MCF 10A (cell line): Measurements from ENCODE around the gene EMID1. TPM values are rescaled to one million over a fixed set of nuclear protein-coding genes. Genes with fewer than 3 reads are reported as not detected.

Experiments used
- BruUV-seq: library from RNA; stranded (reverse); fragments of 400-500 nt; replicated peaks from 2 replicates; lab custom pipeline; 2021; lab: Mats Ljungman, UMichigan
- CTCF ChIA-PET: fragments of 300-600 bp; sonication (Branson Sonifier 250); formaldehyde crosslinking; extraction: SDS; loops from one replicate; lab custom pipeline; 2021; ENCODE audit warnings: antibody characterized with exemption, inconsistent platforms; lab: Yijun Ruan, JAX
- POLR2A ChIA-PET: fragments of 300-600, 350-650 bp; sonication (Branson Sonifier 250); formaldehyde crosslinking; extraction: SDS; loops from one replicate; lab custom pipeline; 2020; ENCODE audit warnings: antibody characterized with exemption, inconsistent platforms; lab: Yijun Ruan, JAX
- DNase-seq: peaks from one replicate; pipeline ENCODE4 v3.0.0-alpha.2; 2018; ENCODE audit not compliant: unreplicated experiment
- H3K27ac Mint-ChIP-seq: one replicate; pipeline ENCODE4 v1.8.0; 2022; ENCODE audit warnings: mild to moderate bottlenecking, low read depth, mixed read lengths; ENCODE audit not compliant: unreplicated experiment
- H3K27me3 Mint-ChIP-seq: one replicate; pipeline ENCODE4 v1.8.0; 2022; ENCODE audit warnings: mixed read lengths; ENCODE audit not compliant: insufficient read depth, unreplicated experiment
- H3K36me3 Mint-ChIP-seq: one replicate; pipeline ENCODE4 v1.8.0; 2022; ENCODE audit warnings: mild to moderate bottlenecking, moderate library complexity, mixed read lengths; ENCODE audit not compliant: insufficient read depth, unreplicated experiment
- H3K4me1 Mint-ChIP-seq: one replicate; pipeline ENCODE4 v1.8.0; 2022; ENCODE audit warnings: mixed read lengths; ENCODE audit not compliant: insufficient read depth, unreplicated experiment
- H3K4me3 Mint-ChIP-seq: one replicate; pipeline ENCODE4 v1.8.0; 2022; ENCODE audit warnings: mild to moderate bottlenecking, moderate library complexity, mixed read lengths; ENCODE audit not compliant: unreplicated experiment
- H3K9me3 Mint-ChIP-seq: one replicate; pipeline ENCODE4 v1.8.0; 2022; ENCODE audit warnings: mixed read lengths; ENCODE audit not compliant: unreplicated experiment
- CTCF ChIP-seq: fragments of 200-600 bp; IDR thresholded peaks from one replicate; pipeline ENCODE4 v1.8.0; 2022; ENCODE audit warnings: antibody characterized with exemption, mild to moderate bottlenecking; ENCODE audit not compliant: unreplicated experiment
- intact Hi-C: fragments of 100-400 bp; cut with micrococcal nuclease; formaldehyde crosslinking; loops from 2 replicates; pipeline ENCODE4 v1.14.1; 2022
- total RNA-seq: library from RNA; stranded (reverse); gene quantifications from 2 replicates; pipeline ENCODE4 v1.2.3, GENCODE V29; 2022

The EMID1 gene
- total RNA-seq, 1 experiment from 2014 or later, result not detected

- Mint-ChIP-seq H3K4me1 (no peaks in the 10 kb centered on the region), H3K9me3 (no peaks in the 10 kb centered on the region), H3K36me3 (no peaks in the 10 kb centered on the region), H3K27me3 (no peaks in the 10 kb centered on the region), H3K27ac (no peak overlapping the region), H3K4me3 (no peak overlapping the region)
- CTCF ChIA-PET, result interaction anchor here (0.6 to 1.9 kb wide), 4 partner anchors 31 to 1296 kb away, joined by 3 to 5 read pairs (median 3); no protein-coding TSS in a partner anchor
- POLR2A ChIA-PET, result no interaction called here
- intact Hi-C loops, result no loop called here
- DNase-seq, result no peak
- no TSS peak for BruUV-seq
- TF ChIP-seq CTCF, result no peak
These were observed 9.5 kb downstream of the EMID1 start for GRCh38 chr22:29215012-29215860.

GRCh38 chr22:29216011-29216872 lies 10.5 kb downstream of the EMID1 start:
- H3K4me1 Mint-ChIP-seq, result no peaks in the 10 kb centered on the region
- no peak for TF ChIP-seq CTCF
- CTCF ChIA-PET, result interaction anchor here (0.6 to 1.9 kb wide), 4 partner anchors 30 to 1297 kb away, joined by 3 to 5 read pairs (median 3); no protein-coding TSS in a partner anchor
- H3K36me3 Mint-ChIP-seq, result no peaks in the 10 kb centered on the region
- H3K27me3 Mint-ChIP-seq, result no peaks in the 10 kb centered on the region
- POLR2A ChIA-PET, result no interaction called here
- intact Hi-C loops, result no loop called here
- BruUV-seq, result no TSS peak
- no peak for DNase-seq
- H3K27ac Mint-ChIP-seq, result no peak overlapping the region
- no peaks in the 10 kb centered on the region for H3K9me3 Mint-ChIP-seq
- no peak overlapping the region for H3K4me3 Mint-ChIP-seq

GRCh38 chr22:29216873-29217666 lies 11.4 kb downstream of the EMID1 start:
- no peak for TF ChIP-seq CTCF
- Mint-ChIP-seq H3K27ac (no peak overlapping the region), H3K27me3 (no peaks in the 10 kb centered on the region), H3K4me1 (no peaks in the 10 kb centered on the region), H3K36me3 (no peaks in the 10 kb centered on the region), H3K9me3 (no peaks in the 10 kb centered on the region), H3K4me3 (no peak overlapping the region)
- ChIA-PET POLR2A (no interaction called here), CTCF (interaction anchor here (1.0 to 1.9 kb wide), 2 partner anchors 29 kb away, joined by 3 to 5 read pairs; no protein-coding TSS in a partner anchor)
- intact Hi-C loops, result no loop called here
- no TSS peak for BruUV-seq
- DNase-seq, result peak; percentile 62
